SK-N-SH (cell line): ENCODE measurements around the gene IGFL1. TPM values are rescaled to one million over a fixed set of nuclear protein-coding genes. Genes with fewer than 3 reads are reported as not detected.

ENCODE experiments used
- CTCF ChIA-PET: fragments of 300-600, 350-600 bp; formaldehyde crosslinking; extraction: SDS; loops from one replicate; lab custom pipeline; 2021; lab: Yijun Ruan, JAX
- POLR2A ChIA-PET: fragments of 350-600 bp; sonication (Branson Sonifier 250); formaldehyde crosslinking; extraction: SDS; loops from one replicate; lab custom pipeline; 2020; ENCODE audit warnings: antibody characterized with exemption, inconsistent platforms; lab: Yijun Ruan, JAX
- DNase-seq: peaks from one replicate; pipeline ENCODE4 v3.0.0; 2012
- H2AFZ ChIP-seq: fragments of 200-600 bp; sonication (generic); 2 replicates; pipeline ENCODE4 v1.8.1; 2016; ENCODE audit warnings: antibody characterized with exemption, mild to moderate bottlenecking, low read depth
- H3F3A ChIP-seq: fragments of 200-600 bp; sonication (generic); replicated peaks from 2 replicates; pipeline ENCODE3; 2016; ENCODE audit warnings: antibody characterized with exemption, mild to moderate bottlenecking; ENCODE audit not compliant: insufficient read depth
- H3K27ac ChIP-seq, 2 experiments: fragments of 200-500 bp in 1 of 2; fragments of 200-600 bp in 1 of 2; sonication (Bioruptor generic) in 1 of 2; sonication (generic), shearing (Covaris generic) in 1 of 2; 2 replicates each; pipeline versions ENCODE4 v1.5.1 to v1.6.1; 2014 to 2016; ENCODE audit warnings: low read depth in 2 of 2, inconsistent platforms in 1 of 2, low read length in 1 of 2, mild to moderate bottlenecking in 1 of 2, mixed read lengths in 1 of 2
- H3K27me3 ChIP-seq: fragments of 200-600 bp; sonication (generic), shearing (Covaris generic); 2 replicates; pipeline ENCODE4 v1.6.1; 2016; ENCODE audit warnings: mixed run types; ENCODE audit not compliant: insufficient read depth
- H3K36me3 ChIP-seq, 2 experiments: fragments of 200-500 bp in 1 of 2; fragments of 200-600 bp in 1 of 2; sonication (Bioruptor generic) in 1 of 2; sonication (generic) in 1 of 2; replicated peaks in 1 of 2; 2 replicates each; pipeline versions ENCODE3 to v1.5.1; 2014 to 2016; ENCODE audit warnings: low read length in 1 of 2, mild to moderate bottlenecking in 1 of 2; ENCODE audit not compliant: insufficient read depth in 2 of 2, control insufficient read depth in 1 of 2
- H3K4me1 ChIP-seq, 2 experiments: fragments of 200-500 bp in 1 of 2; fragments of 200-600 bp in 1 of 2; sonication (Bioruptor generic) in 1 of 2; sonication (generic), shearing (Covaris generic) in 1 of 2; 2 replicates each; pipeline versions ENCODE4 v1.5.1 to v1.6.1; 2014 to 2016; ENCODE audit warnings: low read depth in 1 of 2, low read length in 1 of 2, mixed run types in 1 of 2; ENCODE audit not compliant: insufficient read depth in 2 of 2, control insufficient read depth in 1 of 2
- H3K4me2 ChIP-seq: fragments of 200-600 bp; sonication (generic), shearing (Covaris generic); 2 replicates; pipeline ENCODE4 v1.6.1; 2017; ENCODE audit warnings: mixed run types
- H3K4me3 ChIP-seq, 2 experiments: fragments of 200-500 bp in 1 of 2; fragments of 200-600 bp in 1 of 2; sonication (Bioruptor generic) in 1 of 2; sonication (generic), shearing (Covaris generic) in 1 of 2; 2 replicates each; pipeline versions ENCODE4 v1.5.1 to v1.8.1; 2014 to 2016; ENCODE audit warnings: low read depth in 2 of 2, inconsistent platforms in 1 of 2, low read length in 1 of 2, mild to moderate bottlenecking in 1 of 2, mixed read lengths in 1 of 2, moderate library complexity in 1 of 2
- H3K79me2 ChIP-seq: fragments of 200-600 bp; sonication (generic); 2 replicates; pipeline ENCODE4 v1.8.1; 2017; ENCODE audit warnings: mild to moderate bottlenecking; ENCODE audit not compliant: insufficient read depth
- H3K9ac ChIP-seq: fragments of 200-600 bp; sonication (generic); 2 replicates; pipeline ENCODE4 v1.6.1; 2017; ENCODE audit warnings: mixed run types
- H3K9me2 ChIP-seq: fragments of 200-600 bp; sonication (generic); 2 replicates; pipeline ENCODE4 v1.6.1; 2017; ENCODE audit warnings: mixed run types
- H3K9me3 ChIP-seq: fragments of 200-600 bp; sonication (generic); 2 replicates; pipeline ENCODE4 v1.6.1; 2017; ENCODE audit warnings: mixed run types, mild to moderate bottlenecking, moderate library complexity
- H4K20me1 ChIP-seq: fragments of 200-600 bp; sonication (generic); 2 replicates; pipeline ENCODE4 v1.6.1; 2017; ENCODE audit warnings: mild to moderate bottlenecking, mixed run types; ENCODE audit not compliant: insufficient read depth
- CHD2 ChIP-seq: fragments of 150-350 bp; IDR thresholded peaks from 2 replicates; pipeline ENCODE4 v1.6.1; 2018; ENCODE audit warnings: low read length; ENCODE audit not compliant: partially characterized antibody
- ELF1 ChIP-seq: IDR thresholded peaks from 2 replicates; pipeline ENCODE4 v1.4.0; 2012
- EP300 ChIP-seq, 2 experiments: IDR thresholded peaks; 2 replicates each; pipeline versions ENCODE4 v1.4.0 to v1.6.1; 2012; ENCODE audit warnings: borderline replicate concordance in 1 of 2, low read depth in 1 of 2, low read length in 1 of 2
- EZH2phosphoT487 ChIP-seq: fragments of 200-600 bp; sonication (generic); IDR thresholded peaks from 2 replicates; pipeline ENCODE4 v1.6.1; 2017; ENCODE audit warnings: low read depth, mixed run types, mild to moderate bottlenecking, antibody characterized with exemption, moderate library complexity, borderline replicate concordance
- FOXJ3 ChIP-seq: sonication (generic); formaldehyde crosslinking; IDR thresholded peaks from 2 replicates; pipeline ENCODE4 v1.5.1; 2020; ENCODE audit warnings: mild to moderate bottlenecking, missing genetic modification reagents
- FOXM1 ChIP-seq: IDR thresholded peaks from 2 replicates; pipeline ENCODE4 v1.4.0; 2012; ENCODE audit warnings: low read depth, mild to moderate bottlenecking
- MXI1 ChIP-seq: IDR thresholded peaks from 2 replicates; pipeline ENCODE4 v1.6.1; 2012; ENCODE audit warnings: mild to moderate bottlenecking, low read depth, low read length, improper control_type of control experiment
- RAD21 ChIP-seq: IDR thresholded peaks from 2 replicates; pipeline ENCODE4 v1.6.1; 2012; ENCODE audit warnings: mild to moderate bottlenecking, low read length
- RXRA ChIP-seq: IDR thresholded peaks from 2 replicates; pipeline ENCODE4 v1.4.0; 2012; ENCODE audit warnings: low read depth, mild to moderate bottlenecking, borderline replicate concordance
- SIN3A ChIP-seq: IDR thresholded peaks from 2 replicates; pipeline ENCODE4 v1.6.1; 2012; ENCODE audit warnings: low read depth, mild to moderate bottlenecking, low read length, moderate library complexity, borderline replicate concordance
- SMC3 ChIP-seq: IDR thresholded peaks from 2 replicates; pipeline ENCODE4 v1.6.1; 2012; ENCODE audit warnings: low read depth, low read length, improper control_type of control experiment
- TCF12 ChIP-seq: IDR thresholded peaks from 2 replicates; pipeline ENCODE4 v1.4.0; 2012
- TEAD4 ChIP-seq: IDR thresholded peaks from 2 replicates; pipeline ENCODE4 v1.4.0; 2012; ENCODE audit warnings: mild to moderate bottlenecking, borderline replicate concordance; ENCODE audit not compliant: insufficient read depth
- YY1 ChIP-seq: IDR thresholded peaks from 2 replicates; pipeline ENCODE4 v1.4.0; 2012; ENCODE audit warnings: low read depth, mild to moderate bottlenecking
- WGBS: methylation state at CpG from one replicate; pipeline ENCODE4 v1.1.6; 2017; ENCODE audit warnings: low lambda C conversion rate; 5-methylcytosine and 5-hydroxymethylcytosine counted together
- polyA plus RNA-seq, 3 experiments: library from polyadenylated mRNA; depleted of rRNA; stranded (reverse); fragments of >200 nt; gene quantifications; 2 replicates each; pipeline ENCODE4 v1.2.3, GENCODE V29; 2012
- TF ChIP-seq, protein P1 (sequence below): fragments of 150-350 bp; IDR thresholded peaks from 2 replicates; pipeline ENCODE4 v1.6.1; 2017; ENCODE audit warnings: antibody characterized with exemption, low read length, low read depth, borderline replicate concordance
- TF ChIP-seq, protein P2 (sequence below): IDR thresholded peaks from 2 replicates; pipeline ENCODE4; 2012
- TF ChIP-seq, protein P3 (sequence below): IDR thresholded peaks from 2 replicates; pipeline ENCODE4 v1.4.0; 2012; ENCODE audit warnings: low read depth
- TF ChIP-seq, protein P4 (sequence below): fragments of 200-600 bp; sonication (generic); IDR thresholded peaks from 2 replicates; pipeline ENCODE4 v1.6.1; 2017; ENCODE audit warnings: antibody characterized with exemption, mild to moderate bottlenecking, moderate library complexity
- TF ChIP-seq, protein P5 (sequence below): IDR thresholded peaks from 2 replicates; pipeline ENCODE4 v1.4.0; 2012; ENCODE audit warnings: low read depth, borderline replicate concordance
- TF ChIP-seq, protein P6 (sequence below): IDR thresholded peaks from 2 replicates; pipeline ENCODE4 v1.4.0; 2012; ENCODE audit warnings: low read depth, borderline replicate concordance

The IGFL1 gene
- polyA plus RNA-seq, 1 of the 3 experiments (the other 2 are of a cell fraction), result not detected

DNA sequence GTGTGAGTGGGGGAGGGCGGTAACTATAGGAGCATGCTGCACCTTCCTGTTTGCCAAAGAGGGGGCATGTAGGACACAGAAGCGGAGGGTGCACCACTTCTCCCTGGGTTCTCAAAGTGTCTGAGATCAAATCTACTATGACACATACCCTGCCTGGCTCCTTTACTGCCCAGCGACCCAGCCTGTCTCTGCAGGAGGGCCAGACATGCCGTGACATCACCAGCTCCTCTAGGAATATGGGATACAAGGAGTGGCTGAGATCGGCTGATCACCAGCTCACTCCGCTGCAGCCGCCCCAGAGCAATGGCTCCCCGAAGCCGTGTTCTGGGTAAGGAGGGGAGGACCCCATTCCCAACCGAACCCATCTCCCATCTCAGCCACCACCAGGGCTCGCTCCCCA lies 16.4 kb upstream of the IGFL1 start:
- ChIA-PET CTCF (interaction anchor here (1.1 to 2.8 kb wide), 3 partner anchors 52 to 196 kb away, joined by 3 to 6 read pairs (median 5); no protein-coding TSS in a partner anchor), POLR2A (no interaction called here)
- Histone ChIP-seq H3K9me2 (no peaks in the 10 kb centered on the region), H3K4me3 (no peak overlapping the region), H3K9ac (no peak overlapping the region), H3K4me2 (peak overlapping the region; percentile 31; the same call in 1 of the 2 replicates), H3K27ac (no peak overlapping the region), H3K36me3 (no peaks in the 10 kb centered on the region), H4K20me1 (no peaks in the 10 kb centered on the region), H3F3A (peaks cover 10% of the 10 kb centered on the region), H3K4me1 (peaks cover 0 to 13% of the 10 kb centered on the region in 2 experiments; a peak in 1 of 4 replicates), H3K27me3 (peaks cover 13% of the 10 kb centered on the region; the same call in 1 of the 2 replicates), H3K79me2 (no peaks in the 10 kb centered on the region), H2AFZ (no peak overlapping the region), H3K9me3 (no peaks in the 10 kb centered on the region)
- WGBS, result 11% methylated on average over 9 of the region's 11 CpGs
- DNase-seq, result no peak
- TF ChIP-seq CHD2 (no peak), TEAD4 (no peak), FOXM1 (no peak)

DNA sequence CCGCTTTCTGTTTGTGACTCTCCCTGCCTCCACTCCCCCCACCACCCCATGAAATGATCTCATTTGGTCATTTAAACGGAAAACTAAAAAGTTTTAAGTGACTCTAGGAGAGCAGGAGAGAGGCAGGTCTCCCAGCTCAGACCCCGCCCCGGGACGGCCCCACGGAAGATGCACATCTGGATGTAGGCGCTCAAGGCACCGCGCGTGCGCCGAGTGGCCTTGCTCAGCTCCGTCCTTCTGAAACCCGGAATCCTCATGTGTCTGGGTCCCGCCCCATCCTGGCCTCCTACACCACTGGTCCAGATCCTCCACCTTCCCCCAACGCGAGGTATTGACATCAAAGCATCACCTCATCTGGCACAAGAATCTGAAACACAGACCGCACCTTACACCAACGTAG lies 15.7 kb upstream of the IGFL1 start:
- whole genome bisulfite sequencing, result 63% methylated on average over 19 of the region's 19 CpGs
- Histone ChIP-seq H3K4me2 (peak overlapping the region; percentile 31; the same call in 1 of the 2 replicates), H3K4me3 (no peak overlapping the region), H3K27me3 (peaks cover 18% of the 10 kb centered on the region; the same call in 1 of the 2 replicates), H3K9me2 (no peaks in the 10 kb centered on the region), H3K27ac (no peak overlapping the region), H2AFZ (no peak overlapping the region), H3F3A (peaks cover 10% of the 10 kb centered on the region), H3K36me3 (no peaks in the 10 kb centered on the region), H3K4me1 (peaks cover 0 to 13% of the 10 kb centered on the region in 2 experiments; a peak in 1 of 4 replicates), H3K9me3 (no peaks in the 10 kb centered on the region), H3K79me2 (no peaks in the 10 kb centered on the region), H3K9ac (no peak overlapping the region), H4K20me1 (no peaks in the 10 kb centered on the region)
- no peak for DNase-seq
- TF ChIP-seq, protein P1, sequence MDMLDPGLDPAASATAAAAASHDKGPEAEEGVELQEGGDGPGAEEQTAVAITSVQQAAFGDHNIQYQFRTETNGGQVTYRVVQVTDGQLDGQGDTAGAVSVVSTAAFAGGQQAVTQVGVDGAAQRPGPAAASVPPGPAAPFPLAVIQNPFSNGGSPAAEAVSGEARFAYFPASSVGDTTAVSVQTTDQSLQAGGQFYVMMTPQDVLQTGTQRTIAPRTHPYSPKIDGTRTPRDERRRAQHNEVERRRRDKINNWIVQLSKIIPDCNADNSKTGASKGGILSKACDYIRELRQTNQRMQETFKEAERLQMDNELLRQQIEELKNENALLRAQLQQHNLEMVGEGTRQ, result no peak
- TF ChIP-seq MXI1, result no peak
- TF ChIP-seq, protein P2, sequence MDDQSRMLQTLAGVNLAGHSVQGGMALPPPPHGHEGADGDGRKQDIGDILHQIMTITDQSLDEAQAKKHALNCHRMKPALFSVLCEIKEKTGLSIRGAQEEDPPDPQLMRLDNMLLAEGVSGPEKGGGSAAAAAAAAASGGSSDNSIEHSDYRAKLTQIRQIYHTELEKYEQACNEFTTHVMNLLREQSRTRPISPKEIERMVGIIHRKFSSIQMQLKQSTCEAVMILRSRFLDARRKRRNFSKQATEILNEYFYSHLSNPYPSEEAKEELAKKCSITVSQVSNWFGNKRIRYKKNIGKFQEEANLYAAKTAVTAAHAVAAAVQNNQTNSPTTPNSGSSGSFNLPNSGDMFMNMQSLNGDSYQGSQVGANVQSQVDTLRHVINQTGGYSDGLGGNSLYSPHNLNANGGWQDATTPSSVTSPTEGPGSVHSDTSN, result no peak
- no peak for TF ChIP-seq SMC3
- no peak for TF ChIP-seq RAD21
- no peak for TF ChIP-seq RXRA
- TF ChIP-seq, protein P3, sequence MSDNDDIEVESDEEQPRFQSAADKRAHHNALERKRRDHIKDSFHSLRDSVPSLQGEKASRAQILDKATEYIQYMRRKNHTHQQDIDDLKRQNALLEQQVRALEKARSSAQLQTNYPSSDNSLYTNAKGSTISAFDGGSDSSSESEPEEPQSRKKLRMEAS, result no peak
- TF ChIP-seq YY1, result no peak
- TF ChIP-seq, protein P4, sequence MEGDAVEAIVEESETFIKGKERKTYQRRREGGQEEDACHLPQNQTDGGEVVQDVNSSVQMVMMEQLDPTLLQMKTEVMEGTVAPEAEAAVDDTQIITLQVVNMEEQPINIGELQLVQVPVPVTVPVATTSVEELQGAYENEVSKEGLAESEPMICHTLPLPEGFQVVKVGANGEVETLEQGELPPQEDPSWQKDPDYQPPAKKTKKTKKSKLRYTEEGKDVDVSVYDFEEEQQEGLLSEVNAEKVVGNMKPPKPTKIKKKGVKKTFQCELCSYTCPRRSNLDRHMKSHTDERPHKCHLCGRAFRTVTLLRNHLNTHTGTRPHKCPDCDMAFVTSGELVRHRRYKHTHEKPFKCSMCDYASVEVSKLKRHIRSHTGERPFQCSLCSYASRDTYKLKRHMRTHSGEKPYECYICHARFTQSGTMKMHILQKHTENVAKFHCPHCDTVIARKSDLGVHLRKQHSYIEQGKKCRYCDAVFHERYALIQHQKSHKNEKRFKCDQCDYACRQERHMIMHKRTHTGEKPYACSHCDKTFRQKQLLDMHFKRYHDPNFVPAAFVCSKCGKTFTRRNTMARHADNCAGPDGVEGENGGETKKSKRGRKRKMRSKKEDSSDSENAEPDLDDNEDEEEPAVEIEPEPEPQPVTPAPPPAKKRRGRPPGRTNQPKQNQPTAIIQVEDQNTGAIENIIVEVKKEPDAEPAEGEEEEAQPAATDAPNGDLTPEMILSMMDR, result no peak
- TF ChIP-seq, protein P5, sequence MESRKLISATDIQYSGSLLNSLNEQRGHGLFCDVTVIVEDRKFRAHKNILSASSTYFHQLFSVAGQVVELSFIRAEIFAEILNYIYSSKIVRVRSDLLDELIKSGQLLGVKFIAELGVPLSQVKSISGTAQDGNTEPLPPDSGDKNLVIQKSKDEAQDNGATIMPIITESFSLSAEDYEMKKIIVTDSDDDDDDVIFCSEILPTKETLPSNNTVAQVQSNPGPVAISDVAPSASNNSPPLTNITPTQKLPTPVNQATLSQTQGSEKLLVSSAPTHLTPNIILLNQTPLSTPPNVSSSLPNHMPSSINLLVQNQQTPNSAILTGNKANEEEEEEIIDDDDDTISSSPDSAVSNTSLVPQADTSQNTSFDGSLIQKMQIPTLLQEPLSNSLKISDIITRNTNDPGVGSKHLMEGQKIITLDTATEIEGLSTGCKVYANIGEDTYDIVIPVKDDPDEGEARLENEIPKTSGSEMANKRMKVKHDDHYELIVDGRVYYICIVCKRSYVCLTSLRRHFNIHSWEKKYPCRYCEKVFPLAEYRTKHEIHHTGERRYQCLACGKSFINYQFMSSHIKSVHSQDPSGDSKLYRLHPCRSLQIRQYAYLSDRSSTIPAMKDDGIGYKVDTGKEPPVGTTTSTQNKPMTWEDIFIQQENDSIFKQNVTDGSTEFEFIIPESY, result no peak
- TF ChIP-seq EP300 (IDR thresholded peaks at IDR 0.05; ENCODE audit: borderline replicate concordance in 1 of 2, low read depth in 1 of 2, low read length in 1 of 2), result no peak
- TF ChIP-seq SIN3A, result no peak
- no peak for TF ChIP-seq ELF1
- no peak for TF ChIP-seq TCF12
- TF ChIP-seq EZH2phosphoT487, result no peak
- TF ChIP-seq CHD2, result no peak
- TF ChIP-seq, protein P6, sequence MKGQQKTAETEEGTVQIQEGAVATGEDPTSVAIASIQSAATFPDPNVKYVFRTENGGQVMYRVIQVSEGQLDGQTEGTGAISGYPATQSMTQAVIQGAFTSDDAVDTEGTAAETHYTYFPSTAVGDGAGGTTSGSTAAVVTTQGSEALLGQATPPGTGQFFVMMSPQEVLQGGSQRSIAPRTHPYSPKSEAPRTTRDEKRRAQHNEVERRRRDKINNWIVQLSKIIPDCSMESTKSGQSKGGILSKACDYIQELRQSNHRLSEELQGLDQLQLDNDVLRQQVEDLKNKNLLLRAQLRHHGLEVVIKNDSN, result no peak
- no peak for TF ChIP-seq FOXJ3 (CRISPR knock-in tag)
- ChIA-PET CTCF (interaction anchor here (1.1 to 1.4 kb wide), 2 partner anchors 185 to 197 kb away, joined by 3 to 5 read pairs; no protein-coding TSS in a partner anchor), POLR2A (no interaction called here)
